GM21447 (cell line): ENCODE data around the gene ANKIB1.
"Not testable (repeated sequence)": the region's sequence is repeated elsewhere in the genome, so short reads cannot be mapped to it uniquely, and the experiment has no call there.

Experiments
- ATAC-seq: cut with Tn5 transposase; IDR thresholded peaks from one replicate; pipeline ENCODE4 v1.9.1; 2021; ENCODE audit not compliant: unreplicated experiment

Gene ANKIB1

DNA sequence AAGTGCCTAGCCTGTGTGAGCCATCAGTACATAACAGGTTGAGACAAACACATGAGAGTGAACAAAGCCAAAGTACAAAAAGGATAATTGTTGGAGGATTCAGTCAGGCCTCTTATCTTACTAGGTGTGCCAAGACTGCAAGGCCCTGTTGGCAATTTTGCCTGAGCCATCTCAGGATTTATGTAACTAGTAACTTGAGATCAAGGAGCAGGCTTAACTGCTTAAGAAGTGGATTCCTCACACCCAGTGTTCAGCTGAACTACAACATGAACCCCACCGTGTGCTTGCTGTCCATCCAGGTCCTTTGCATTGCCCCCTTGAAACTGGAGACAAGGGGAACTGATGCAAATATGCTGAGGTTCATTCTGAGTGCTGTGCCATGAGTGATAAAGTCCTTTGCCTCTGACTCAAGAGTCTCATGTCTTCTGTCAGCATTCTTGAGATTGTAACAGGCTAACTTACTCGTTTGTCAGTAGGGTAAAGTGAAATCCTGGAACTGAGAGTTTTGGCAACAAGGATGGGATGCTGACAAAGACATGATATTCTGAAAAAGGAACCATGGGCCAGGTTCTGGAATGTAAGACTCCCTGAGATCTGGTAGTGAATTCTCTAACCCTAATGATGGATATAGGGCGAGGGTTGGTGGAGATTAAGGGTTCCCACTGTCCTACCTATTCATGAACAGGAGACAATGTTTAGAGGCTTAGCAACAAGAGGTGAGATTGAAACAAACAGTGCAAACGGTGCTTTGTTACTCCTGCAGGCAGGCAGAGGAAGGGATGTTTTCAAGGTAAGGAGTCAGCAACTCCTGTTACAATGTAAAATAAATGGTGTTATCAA lies 157.4 kb downstream of the ANKIB1 start:
- no peak for ATAC-seq

DNA sequence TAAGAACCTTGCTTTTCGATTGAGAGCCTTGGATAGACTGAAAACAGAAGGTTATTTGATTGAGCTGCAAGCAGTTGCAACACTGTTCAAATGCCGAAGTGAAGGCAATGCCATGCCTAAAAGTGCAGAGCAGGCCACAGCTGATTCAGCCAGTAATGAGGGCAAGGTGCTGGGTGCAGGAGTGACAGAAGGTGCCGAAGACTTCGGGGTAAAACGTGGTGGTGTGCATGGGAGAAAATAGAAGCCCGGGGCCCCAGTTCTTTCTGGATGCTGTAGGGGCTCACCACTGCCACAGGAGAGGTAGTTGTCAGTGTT lies 157.9 kb downstream of the ANKIB1 start:
- no peak for ATAC-seq

DNA sequence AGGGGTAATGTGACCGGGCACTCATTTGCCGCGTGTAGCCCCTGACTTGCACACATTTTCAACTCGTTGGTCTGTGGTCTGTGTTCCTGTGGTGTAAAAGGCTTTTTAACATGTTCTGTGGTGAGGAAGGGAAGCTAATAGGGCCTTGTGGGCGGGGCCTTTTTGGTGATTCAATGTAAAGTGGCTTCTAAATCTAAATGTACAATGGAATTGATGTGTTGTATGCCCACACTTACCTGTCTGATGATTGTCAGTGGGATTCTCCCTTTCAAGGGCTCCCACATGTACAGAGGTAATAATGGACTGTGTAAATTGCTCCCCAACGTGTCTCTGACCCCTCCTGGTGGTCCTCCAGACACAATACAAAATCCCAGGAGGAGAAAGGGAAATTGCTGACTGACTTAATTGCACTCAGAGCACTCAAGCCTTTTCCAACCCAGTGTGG lies 158.4 kb downstream of the ANKIB1 start:
- ATAC-seq: no peak

DNA sequence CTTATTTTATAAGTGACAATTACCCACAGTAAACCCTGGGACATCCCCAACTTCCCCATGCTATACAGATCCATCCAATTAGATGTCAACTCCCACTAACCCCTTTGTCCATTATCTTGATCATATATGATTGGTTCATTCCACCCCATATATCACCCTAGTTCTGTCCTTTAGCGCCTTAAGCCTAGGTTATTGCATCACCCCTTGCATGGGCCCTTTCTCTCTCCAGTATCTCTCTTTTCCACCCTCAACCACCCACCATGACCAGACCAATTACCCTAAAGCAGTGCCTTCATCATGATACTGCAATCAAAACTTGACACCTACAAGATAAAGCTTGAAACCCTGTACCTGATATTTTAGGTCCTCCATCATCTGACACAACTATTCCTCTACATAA lies 163.6 kb downstream of the ANKIB1 start:
- no peak for ATAC-seq

DNA sequence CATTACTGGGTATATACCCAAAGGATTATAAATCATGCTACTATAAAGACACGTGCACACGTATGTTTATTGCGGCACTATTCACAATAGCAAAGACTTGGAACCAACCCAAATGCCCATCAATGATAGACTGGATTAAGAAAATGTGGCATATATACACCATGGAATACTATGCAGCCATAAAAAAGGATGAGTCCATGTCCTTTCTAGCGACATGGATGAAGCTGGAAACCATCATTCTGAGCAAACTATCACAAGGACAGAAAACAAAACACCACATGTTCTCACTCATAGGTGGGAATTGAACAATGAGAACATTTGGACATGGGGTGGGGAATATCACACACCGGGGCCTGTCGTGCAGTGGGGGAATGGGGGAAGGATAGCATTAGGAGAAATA lies 164.4 kb downstream of the ANKIB1 start:
- ATAC-seq: not testable (repeated sequence)

DNA sequence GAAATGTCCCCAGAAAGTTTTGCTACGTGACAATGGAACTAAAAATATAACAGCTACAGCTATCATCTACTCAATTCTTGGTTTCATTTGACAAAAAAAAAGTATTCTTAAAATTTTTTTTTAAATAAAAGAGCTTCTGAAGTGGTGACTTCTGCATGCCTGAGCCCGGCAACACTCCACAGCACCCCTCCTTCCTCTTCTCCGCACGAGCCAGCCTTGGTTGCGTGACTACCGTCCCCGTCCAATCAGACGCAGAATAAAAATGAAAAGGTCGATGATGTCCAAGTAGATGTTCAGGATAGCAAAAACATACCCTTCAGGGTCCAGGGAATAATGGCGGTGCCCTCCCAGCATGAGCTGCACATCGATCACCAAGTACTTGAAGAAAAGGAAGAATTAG lies 167.0 kb downstream of the ANKIB1 start:
- ATAC-seq: no peak

DNA sequence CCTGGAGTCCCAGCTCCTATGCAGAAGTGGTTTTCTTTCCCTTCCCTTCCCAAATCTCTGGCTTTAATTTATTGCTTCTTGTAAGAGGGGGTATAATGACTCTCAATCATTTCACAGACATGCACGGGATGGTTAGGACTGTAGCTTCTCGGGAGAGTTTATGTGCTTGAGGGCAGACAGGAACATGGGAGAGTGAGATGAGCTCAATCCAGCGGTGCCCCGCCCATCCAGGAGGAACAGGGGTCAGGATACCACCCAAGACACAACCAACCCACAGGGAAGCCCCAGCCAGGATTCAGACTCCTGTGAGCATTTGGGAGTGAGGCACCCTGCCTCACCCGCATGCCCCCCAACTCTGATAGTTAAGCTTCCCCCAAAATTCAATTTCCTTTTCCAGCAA lies 167.8 kb downstream of the ANKIB1 start:
- ATAC-seq: no peak

DNA sequence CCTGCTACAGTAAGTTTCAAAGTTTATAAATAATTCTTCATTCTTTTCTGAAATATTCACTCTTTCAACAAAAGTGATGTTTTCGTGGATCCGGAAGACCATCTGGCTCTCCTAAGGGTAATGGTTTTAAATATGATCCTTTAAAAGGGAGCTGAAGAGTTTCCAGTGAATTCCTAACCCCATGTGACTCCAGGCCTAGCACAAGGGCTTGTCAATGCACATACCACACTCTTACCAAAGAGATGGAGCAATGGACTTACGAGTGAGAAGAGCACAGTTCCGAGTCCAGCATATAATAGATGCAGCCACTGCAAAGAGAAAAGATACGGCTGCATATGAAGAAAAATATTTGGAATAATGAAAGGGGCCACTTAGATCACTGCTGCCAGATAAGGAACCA lies 169.5 kb downstream of the ANKIB1 start:
- ATAC-seq: no peak

DNA sequence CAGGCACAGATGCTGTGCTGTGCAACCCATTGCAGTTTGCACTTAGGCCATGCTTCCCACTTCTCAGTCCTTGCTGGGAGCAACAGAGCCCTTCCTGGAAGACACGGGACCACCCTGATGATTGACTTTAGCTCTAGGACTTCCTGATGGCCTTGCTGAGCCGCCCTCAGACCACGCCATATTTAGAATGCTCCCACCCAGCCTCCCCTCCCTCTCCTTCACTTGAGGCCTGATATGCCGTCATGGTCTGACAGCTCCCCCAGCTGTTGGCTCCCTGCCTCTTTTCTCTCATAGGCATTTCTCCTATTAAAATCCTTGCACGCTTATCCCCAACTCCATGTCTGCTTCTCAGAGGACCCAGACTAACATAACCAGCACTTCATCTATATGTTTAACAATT lies 172.1 kb downstream of the ANKIB1 start:
- no peak for ATAC-seq

DNA sequence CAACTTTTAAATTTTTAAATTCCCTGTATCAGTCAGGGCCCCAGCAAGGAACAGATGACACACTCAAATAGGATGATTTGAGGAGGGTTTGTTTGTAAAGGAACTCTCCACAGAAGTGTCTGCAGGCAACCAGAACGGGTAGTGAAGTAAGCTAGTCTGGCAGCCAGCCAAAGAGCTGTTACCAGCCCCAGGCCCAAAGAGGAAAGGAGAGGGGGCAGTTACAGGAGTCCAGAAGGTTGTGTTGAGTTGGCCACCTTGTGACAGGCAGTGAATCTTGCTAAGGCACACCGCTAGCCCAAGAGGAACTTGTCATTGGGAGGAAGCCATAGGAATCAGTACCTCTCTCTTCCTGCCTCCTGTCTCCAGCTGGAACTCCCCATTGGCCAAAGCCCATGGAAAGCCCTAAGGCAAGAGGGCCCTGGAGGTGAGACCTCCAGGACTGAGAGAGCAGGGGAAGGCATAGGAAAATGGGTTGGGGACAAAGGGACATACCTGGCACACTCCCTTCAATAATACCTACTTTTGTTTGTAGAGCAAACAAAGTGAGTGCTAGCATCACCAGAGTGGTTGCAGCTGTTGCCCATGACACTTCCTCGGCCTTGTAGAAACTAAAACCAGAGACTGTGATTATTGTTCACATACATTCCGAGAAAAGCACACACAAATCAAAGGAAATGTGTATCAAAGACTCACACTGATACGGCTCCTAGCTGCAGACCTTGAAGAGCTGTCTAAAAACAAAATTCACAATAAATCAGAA lies 176.1 kb downstream of the ANKIB1 start:
- ATAC-seq: no peak

DNA sequence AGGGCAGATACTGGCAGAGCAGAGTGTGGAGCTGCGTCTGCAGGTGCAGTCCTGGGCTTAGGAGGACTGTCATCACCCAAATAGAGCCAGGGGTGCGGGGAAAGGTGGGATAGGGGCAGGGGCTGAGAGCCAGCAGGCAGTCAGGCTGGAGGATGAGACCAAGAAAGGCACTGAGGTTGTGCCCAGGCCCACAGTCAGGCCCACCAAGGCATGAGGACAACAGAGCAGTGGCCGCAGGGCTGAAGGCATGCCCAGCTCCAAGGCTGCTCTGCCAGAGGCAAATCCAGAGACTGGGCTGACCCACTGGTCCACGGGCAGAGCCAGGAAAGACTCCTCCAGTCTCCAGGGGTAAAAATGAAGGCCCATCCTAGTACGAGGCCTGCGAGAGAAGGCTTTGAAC lies 177.2 kb downstream of the ANKIB1 start:
- ATAC-seq: no peak

DNA sequence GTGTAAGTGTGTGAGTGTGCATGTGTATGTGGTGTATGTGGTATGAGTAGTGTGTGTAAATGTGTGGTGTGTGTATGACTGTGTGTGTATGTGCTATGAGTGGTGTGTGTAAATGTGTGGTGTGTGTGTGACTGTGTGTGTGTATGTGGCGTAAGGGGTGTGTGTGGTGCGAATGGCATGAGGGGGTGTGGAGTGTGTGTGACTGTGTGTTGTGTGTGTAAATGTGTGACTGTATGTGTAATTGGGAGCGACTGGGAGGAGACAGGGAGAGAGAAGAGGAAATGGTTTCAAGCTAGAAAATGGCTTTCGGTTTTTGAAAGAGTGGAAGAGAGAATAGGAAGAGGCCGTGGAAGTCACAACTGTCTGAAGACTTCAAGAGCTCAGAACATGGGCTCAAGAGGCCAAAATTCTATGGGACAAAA lies 177.9 kb downstream of the ANKIB1 start:
- ATAC-seq: no peak

DNA sequence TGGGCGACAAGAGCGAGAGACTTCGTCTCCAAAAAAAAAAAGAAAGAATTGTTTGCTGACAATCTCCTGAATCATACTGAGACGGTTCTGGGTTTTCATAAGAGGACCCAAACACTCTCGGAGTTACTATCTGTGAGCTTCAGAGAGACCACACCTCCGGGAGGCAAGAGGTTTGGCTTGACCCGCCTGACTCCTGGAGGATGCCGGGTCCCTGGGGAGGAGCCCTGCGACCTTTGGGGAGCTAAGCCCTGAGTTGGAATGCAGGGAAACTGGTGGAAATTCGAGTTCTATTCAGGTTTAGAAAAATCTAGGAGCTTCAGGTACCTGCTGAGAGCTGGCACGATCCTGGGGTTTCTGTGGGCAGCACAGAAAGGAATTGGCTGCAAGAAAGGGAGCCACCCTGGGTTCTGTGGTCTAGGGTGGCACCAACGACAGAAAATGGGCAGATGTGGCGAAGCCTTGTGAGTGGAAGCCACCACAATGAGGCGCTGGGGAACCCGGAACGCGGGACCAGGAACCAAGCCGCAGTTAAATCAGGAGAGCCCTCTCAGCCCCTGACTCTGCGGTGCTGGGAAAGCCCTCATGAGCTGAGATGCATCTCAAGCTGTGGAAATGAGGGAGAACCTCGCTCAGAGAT lies 179.7 kb downstream of the ANKIB1 start:
- no peak for ATAC-seq

DNA sequence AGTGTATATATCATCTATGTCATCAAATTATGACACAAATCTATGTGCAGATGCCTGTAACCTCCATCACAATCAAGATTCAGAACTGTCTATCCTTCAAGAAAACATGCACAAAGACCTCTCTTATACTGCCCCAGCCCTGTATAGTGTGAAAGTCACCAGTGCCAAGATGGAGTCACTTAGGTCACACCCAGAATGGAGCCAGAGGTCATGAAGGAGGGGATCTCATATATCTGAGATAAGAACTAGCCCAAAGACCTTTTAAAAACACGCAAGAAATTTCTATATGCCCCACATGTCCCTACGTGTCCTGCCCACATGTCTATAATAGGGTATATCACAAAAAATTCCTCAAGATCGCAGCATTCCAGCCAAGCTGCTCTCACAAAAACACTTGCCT lies 181.4 kb downstream of the ANKIB1 start:
- no peak for ATAC-seq

DNA sequence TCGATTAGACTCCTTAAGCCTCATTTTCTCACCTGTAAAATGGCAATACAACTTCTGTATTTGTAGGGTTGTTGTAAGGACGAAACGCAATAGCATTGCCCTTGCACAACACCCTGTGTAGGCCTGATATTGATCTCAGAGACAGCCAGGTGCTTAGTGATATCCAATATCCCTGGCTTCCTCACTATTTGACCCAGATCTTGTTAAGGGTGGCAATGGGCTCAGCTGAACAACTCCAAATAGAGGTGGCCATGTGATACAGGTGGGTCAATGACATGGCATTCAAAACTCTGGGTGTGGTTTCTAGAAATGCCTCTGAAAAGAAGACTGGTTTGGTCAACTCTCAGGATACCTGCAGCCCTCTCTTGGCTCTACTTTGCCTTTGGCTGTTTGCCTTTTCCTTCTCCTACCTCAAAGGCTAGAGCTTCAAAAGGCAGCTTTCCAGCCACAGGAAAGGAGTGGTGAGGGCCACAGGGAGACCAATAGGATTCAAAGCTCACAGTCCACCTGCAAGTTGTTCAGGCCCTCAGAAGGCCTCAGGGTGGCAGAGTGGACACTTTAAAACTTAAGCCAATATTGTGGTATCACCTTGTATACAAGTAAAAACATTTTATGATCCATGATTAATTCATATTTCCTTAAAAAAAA lies 186.6 kb downstream of the ANKIB1 start:
- no peak for ATAC-seq

DNA sequence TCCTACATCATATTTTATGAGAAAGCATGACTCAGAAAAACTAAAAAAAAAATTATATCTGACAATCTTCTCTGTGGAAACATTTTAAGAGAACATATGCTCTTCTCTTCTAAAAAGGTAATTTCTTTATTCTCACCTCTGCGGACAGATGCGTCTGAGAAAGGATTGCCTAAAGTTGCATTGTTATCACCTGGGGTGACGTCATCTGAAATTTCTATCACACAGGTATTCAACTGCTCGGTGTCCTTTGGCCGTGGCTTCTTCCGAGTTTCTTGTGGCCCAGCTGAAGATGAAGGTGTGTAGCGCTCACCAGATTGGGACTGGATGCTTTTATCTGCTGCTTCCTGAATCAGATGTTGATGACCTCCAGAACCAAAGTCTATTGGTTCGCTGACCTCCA lies 187.2 kb downstream of the ANKIB1 start:
- ATAC-seq: no peak

DNA sequence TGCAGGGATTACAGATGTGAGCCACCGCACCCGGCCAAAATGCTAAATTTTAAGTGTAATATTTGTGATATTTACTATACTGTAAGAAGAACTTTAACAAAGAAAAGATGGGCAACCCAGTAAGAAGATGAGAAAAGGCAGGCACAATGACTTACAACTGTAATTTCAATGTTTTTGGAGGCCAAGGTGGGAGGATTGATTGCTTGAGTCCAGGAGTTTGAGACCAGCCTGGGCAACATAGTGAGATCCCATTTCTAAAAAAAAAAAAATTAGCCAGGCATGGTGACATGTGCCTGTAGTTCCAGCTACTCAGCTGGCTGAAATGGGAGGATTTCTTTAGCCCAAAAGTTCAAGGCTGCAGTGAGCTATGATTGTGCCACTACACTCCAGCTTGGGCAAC lies 189.8 kb downstream of the ANKIB1 start:
- ATAC-seq: no peak

DNA sequence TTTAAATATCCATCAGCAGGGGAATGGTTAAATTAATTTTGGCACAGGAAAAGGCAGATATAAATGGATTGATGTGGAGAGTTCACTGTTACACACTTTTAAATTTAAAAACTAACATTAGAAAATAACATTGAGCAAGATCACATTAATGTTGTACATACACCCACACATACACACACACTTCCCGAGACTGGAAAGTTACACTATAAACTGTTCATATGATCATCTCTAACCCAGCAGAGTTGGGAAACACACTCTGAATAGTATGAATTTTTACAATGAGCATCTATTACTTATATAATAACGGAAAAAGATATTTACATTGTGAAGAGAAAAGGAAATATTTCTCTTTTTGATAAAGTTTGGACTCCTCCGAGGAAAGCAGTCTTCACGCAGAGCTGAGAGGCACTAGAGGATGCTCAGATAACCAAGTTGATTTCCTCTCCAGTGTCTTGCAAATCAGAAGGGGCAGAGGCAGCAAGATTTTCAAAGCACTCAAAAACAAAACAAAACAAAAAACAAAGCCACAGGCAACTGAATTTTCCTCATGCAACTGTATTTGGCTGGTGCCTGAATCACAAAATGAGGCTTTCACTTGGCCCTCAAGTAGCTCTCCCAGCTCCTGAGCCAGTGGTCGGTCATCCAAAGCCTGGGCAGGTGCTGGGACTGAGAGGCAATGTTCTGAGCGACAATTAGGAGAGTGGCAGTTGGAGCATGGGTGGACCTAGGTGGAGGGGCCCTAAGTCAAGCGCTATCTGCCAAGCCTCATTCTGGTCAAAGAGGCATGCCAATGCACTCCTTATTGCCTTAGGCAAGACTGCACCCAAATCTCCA lies 191.1 kb downstream of the ANKIB1 start:
- ATAC-seq: no peak

DNA sequence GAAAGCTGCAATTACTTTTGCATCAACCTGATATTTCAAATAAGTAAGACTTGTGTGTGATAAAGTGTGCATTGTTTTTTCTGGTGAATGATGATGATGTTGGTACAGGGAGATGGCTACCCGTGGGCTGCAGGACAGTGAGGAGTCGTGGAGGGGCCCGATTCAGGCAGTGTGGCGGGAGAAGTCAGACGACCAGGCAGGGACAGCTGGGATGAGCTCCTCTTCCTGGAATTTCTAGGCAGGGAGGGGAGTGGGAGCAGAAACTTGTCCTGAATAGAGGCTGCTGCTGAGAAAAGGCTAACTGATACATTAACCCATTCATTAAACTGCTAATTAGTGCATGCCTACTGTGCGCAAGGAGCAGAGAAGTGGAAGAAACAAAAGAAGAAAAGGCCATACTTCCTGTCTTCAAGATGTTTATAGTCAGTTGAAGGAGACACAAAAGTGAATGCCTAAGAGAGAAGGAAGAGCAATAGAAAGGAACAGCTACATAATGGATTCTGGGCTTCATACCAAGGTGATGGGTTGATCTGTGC lies 192.2 kb downstream of the ANKIB1 start:
- no peak for ATAC-seq

DNA sequence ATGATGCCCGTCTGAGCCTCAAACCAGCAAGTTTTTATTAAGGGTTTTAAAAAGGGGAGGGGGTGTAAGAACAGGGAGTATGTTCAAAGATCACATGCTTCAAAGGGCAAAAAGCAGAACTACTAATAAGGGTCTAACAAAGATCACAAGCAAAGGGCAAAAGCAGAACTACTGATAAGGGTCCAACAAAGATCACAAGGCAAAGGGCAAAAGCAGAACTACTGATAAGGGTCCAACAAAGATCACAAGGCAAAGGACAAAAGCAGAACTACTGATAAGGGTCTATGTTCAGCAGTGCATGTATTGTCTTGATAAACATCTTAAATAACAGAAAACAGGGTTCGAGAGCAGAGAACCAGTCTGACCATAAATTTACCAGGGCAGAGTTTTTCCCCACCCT lies 196.9 kb downstream of the ANKIB1 start:
- ATAC-seq: not testable (repeated sequence)
